Lower leg skin (tissue), 3 donors: ENCODE results near the gene ZFYVE21.

Experiments
- CTCF ChIP-seq, 3 donors: fragments of 450-650 bp; IDR thresholded peaks; one replicate each; pipeline ENCODE4 v1.5.1; 2016; ENCODE audit warnings: antibody characterized with exemption in 3 of 3, mild to moderate bottlenecking in 3 of 3, moderate library complexity in 2 of 3
- POLR2A ChIP-seq, 2 donors: fragments of 450-650 bp; IDR thresholded peaks; one replicate each; pipeline ENCODE4 v1.6.1; 2016 to 2017; ENCODE audit warnings: antibody characterized with exemption in 2 of 2, mild to moderate bottlenecking in 1 of 2, moderate library complexity in 1 of 2

GRCh38 chr14:103770902-103771301, 55.3 kb downstream of the ZFYVE21 start:
- no peak for TF ChIP-seq CTCF (IDR thresholded peaks at IDR 0.05)
- no peak for TF ChIP-seq POLR2A (IDR thresholded peaks at IDR 0.05)
